Stomach (tissue), 9 donors: ENCODE measurements around the gene ERCC6L2. TPM values are rescaled to one million over a fixed set of nuclear protein-coding genes. Genes with fewer than 3 reads are reported as not detected.

ENCODE experiments used
- DNase-seq, 2 donors: peaks; one replicate each; pipeline versions ENCODE4 v3.0.0 to v3.0.0-alpha.2; 2013 to 2019
- H3K27ac ChIP-seq, 5 donors: fragments of 200-600 bp in 4 of 5; sonication (generic) in 4 of 5; one replicate each; pipeline ENCODE4 v1.5.1; 2013 to 2019; ENCODE audit warnings: mild to moderate bottlenecking in 1 of 5, moderate library complexity in 1 of 5
- H3K27me3 ChIP-seq, 3 donors: fragments of 200-600 bp; sonication (generic); one replicate each; pipeline ENCODE4 v1.5.1; 2017 to 2019; ENCODE audit warnings: mixed run types in 1 of 3
- H3K36me3 ChIP-seq, 4 donors: fragments of 200-600 bp; sonication (generic); 1 replicate in 3 of 4; 2 replicates in 1 of 4; pipeline ENCODE4 v1.5.1; 2016 to 2019
- H3K4me1 ChIP-seq, 4 donors: fragments of 200-600 bp; sonication (generic); one replicate each; pipeline ENCODE4 v1.5.1; 2016 to 2019
- H3K4me3 ChIP-seq, 4 donors: fragments of 200-600 bp; sonication (generic) in 3 of 4; one replicate each; pipeline ENCODE4 v1.5.1; 2016 to 2019; ENCODE audit warnings: mild to moderate bottlenecking in 1 of 4
- H3K9me3 ChIP-seq, 4 donors: fragments of 200-600 bp; sonication (generic); one replicate each; pipeline ENCODE4 v1.5.1; 2016 to 2019
- CTCF ChIP-seq, 7 experiments: fragments of 450-650 bp in 4 of 7; fragments of 200-600 bp in 3 of 7; sonication (generic) in 3 of 7; IDR thresholded peaks; one replicate each; pipeline ENCODE4 v1.5.1; 2016 to 2019; ENCODE audit warnings: antibody characterized with exemption in 7 of 7, control low read depth in 2 of 7, mild to moderate bottlenecking in 1 of 7
- EP300 ChIP-seq: sonication (generic); formaldehyde crosslinking; IDR thresholded peaks from one replicate; pipeline ENCODE4 v1.6.1; 2017; ENCODE audit warnings: antibody characterized with exemption
- POLR2A ChIP-seq, 4 donors: fragments of 450-650 bp; IDR thresholded peaks; one replicate each; pipeline ENCODE4 v1.6.1; 2016; ENCODE audit warnings: antibody characterized with exemption in 4 of 4, control low read depth in 2 of 4, mild to moderate bottlenecking in 1 of 4, moderate library complexity in 1 of 4
- POLR2AphosphoS5 ChIP-seq, 3 donors: sonication (generic); formaldehyde crosslinking; IDR thresholded peaks; one replicate each; pipeline ENCODE4 v1.6.1; 2016; ENCODE audit warnings: antibody characterized with exemption in 3 of 3
- WGBS, 5 donors: extraction: QIAGEN DNeasy Blood & Tissue Kit in 3 of 5; methylation state at CpG; one replicate each; pipeline versions ENCODE4 v1.1.5 to v1.1.7; 2013 to 2018; 5-methylcytosine and 5-hydroxymethylcytosine counted together
- intact Hi-C: fragments of 100-400 bp; cut with DNase I; formaldehyde crosslinking; loops from one replicate; pipeline ENCODE4 v1.15.1; 2023; ENCODE audit warnings: low total_unique reads
- polyA plus RNA-seq, 3 donors: library from polyadenylated mRNA; stranded (reverse); fragments of 200-250 nt; gene quantifications; one replicate each; pipeline ENCODE4 v1.2.3, GENCODE V29; 2013
- total RNA-seq, 5 donors: library from RNA; depleted of rRNA; stranded (reverse); fragments of >200 nt; gene quantifications; one replicate each; pipeline versions ENCODE4 v1.1.0 to v1.2.3, GENCODE V29; 2014 to 2016
- donor health status: healthy with polysubstance abuse.
- donor health status: Bipolar disorder and iron deficiency.
- donor health status: healthy.

The ERCC6L2 gene
- total and polyA plus RNA-seq, 8 donors: 3.9 to 218 (median 34.1) TPM

DNA sequence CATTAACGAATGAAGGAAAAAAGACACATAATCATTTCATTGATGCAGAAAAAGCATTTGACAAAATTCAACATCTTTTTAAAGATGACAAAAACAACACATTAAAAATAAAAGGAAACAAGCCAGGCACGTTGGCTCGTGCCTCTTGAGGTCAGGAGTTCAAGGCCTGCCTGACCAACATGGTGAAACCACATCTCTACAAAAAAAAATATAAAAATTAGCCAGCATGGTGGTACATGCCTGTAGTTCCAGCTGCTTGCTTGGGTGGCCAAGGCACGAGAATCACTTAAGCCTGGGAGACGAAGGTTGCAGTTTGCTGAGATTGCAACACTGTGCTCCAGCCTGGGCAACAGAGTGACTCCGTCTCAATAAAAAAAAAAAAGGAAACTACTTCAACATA lies 77.0 kb downstream of the ERCC6L2 start:
- peaks cover 10 to 36% (median 33%) of the 10 kb centered on the region in 4 donors for H3K36me3 ChIP-seq
- no peaks in the 10 kb centered on the region for H3K4me1 ChIP-seq
- H3K27ac ChIP-seq: no peak overlapping the region
- intact Hi-C loops: no loop called here
- no peak for TF ChIP-seq POLR2A (IDR thresholded peaks at IDR 0.05)
- no peak for TF ChIP-seq POLR2AphosphoS5 (IDR thresholded peaks at IDR 0.05)
- no peak for TF ChIP-seq EP300
- no peak for TF ChIP-seq CTCF (IDR thresholded peaks at IDR 0.05)
- no peaks in the 10 kb centered on the region for H3K27me3 ChIP-seq
- no peak overlapping the region for H3K4me3 ChIP-seq
- no peak for DNase-seq
- peaks cover 0 to 18% (median 7%) of the 10 kb centered on the region in 4 donors for H3K9me3 ChIP-seq
- WGBS, 5 donors: 85 to 92% (median 87%) methylated on average over 6 of the region's 6 CpGs

DNA sequence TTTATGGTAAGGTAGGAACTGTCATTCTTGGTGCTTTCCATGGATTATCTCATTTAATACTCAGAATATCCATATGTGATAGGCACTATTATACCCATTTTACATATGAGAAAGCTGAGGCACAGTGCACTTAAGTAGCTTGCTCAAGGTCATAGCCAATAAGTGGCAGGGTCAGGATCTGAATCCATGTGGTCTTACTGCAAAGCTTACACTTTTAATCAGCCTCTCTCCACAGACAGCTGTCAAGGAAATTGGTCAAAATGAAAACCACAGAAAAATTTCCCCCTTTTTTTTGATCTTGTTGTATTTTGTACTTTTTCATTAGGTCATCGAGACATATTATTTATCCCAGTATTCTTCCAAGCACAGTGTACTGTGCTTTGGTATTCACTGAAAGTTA lies 78.5 kb downstream of the ERCC6L2 start:
- WGBS, 5 donors: 81 to 94% (median 86%) methylated on average over 1 of the region's 1 CpG
- peaks cover 10 to 27% (median 24%) of the 10 kb centered on the region in 4 donors for H3K36me3 ChIP-seq
- no peak for DNase-seq
- H3K9me3 ChIP-seq: peaks cover 0 to 6% (median 3%) of the 10 kb centered on the region in 4 donors
- no peaks in the 10 kb centered on the region for H3K27me3 ChIP-seq
- no peak overlapping the region for H3K4me3 ChIP-seq
- no peak for TF ChIP-seq CTCF (IDR thresholded peaks at IDR 0.05)
- no peak for TF ChIP-seq EP300
- TF ChIP-seq POLR2AphosphoS5 (IDR thresholded peaks at IDR 0.05): no peak
- no peaks in the 10 kb centered on the region for H3K4me1 ChIP-seq
- intact Hi-C loops: no loop called here
- no peak overlapping the region for H3K27ac ChIP-seq

DNA sequence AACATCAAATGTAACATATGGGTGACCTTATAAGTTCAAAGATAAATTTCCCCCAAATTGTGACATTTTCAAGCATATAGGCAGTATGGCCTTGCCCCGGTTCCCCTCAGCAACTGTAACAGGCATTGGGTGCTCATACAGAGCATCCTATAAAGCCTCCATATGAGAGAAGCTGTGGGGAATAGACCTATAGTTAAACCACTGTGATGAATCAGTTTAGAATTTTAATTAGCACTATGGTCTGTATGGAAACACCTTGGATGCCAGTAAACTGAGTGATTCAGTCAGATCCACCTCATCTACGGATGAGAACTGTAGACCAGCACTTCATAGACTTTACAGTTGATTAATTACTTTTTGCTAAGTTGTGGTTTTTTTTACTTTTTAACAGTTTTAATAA lies 79.4 kb downstream of the ERCC6L2 start:
- WGBS, 5 donors: 85 to 96% (median 92%) methylated on average over 2 of the region's 2 CpGs
- Histone ChIP-seq H3K4me3 (no peak overlapping the region), H3K9me3 (peaks cover 0 to 6% (median 3%) of the 10 kb centered on the region in 4 donors), H3K4me1 (no peaks in the 10 kb centered on the region), H3K27ac (no peak overlapping the region), H3K36me3 (peaks cover 10 to 27% (median 22%) of the 10 kb centered on the region in 4 donors), H3K27me3 (no peaks in the 10 kb centered on the region)
- no peak for DNase-seq
- TF ChIP-seq POLR2AphosphoS5 (IDR thresholded peaks at IDR 0.05) (no peak), CTCF (IDR thresholded peaks at IDR 0.05) (no peak), POLR2A (IDR thresholded peaks at IDR 0.05) (no peak), EP300 (no peak)
- intact Hi-C loops: no loop called here

DNA sequence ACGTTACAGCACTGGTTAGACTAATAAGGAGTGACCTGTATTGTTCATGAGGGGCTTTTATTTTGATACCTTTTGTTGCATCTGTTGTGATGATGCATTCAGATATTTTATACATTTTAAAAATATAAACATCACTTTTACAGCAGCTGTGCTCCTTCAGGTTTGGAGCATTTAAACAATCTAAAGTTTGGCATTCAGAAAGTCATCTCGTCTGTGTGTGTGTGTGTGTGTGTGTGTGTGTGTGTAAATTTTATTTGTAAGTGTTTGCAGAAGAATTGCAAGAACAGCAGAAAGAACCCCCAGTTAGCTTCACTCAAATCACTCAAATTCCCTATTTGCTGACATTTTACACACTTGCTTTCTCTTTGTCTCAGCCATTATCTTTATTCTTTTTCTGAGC lies 87.4 kb downstream of the ERCC6L2 start:
- Histone ChIP-seq H3K36me3 (peaks cover 0 to 16% (median 0%) of the 10 kb centered on the region in 4 donors), H3K27ac (no peak overlapping the region), H3K4me3 (no peak overlapping the region), H3K4me1 (peaks cover 0 to 14% (median 3%) of the 10 kb centered on the region in 4 donors), H3K27me3 (no peaks in the 10 kb centered on the region), H3K9me3 (no peaks in the 10 kb centered on the region)
- intact Hi-C loops: no loop called here
- DNase-seq: peak in 1 of 2 donors; percentile 28
- TF ChIP-seq CTCF (IDR thresholded peaks at IDR 0.05): no peak
- WGBS, 5 donors: 70 to 81% (median 74%) methylated on average over 2 of the region's 2 CpGs
